COLO668 (cell line): Measurements from ENCODE around the gene FOXO6.
A peak's percentile ranks its signal among the peaks of the same experiment; 100 is the strongest.

Experiments used
- DNase-seq: peaks from one replicate; lab custom pipeline; 2025; ENCODE audit not compliant: unreplicated experiment; lab: John Stamatoyannopoulos, UW

Gene FOXO6

DNA sequence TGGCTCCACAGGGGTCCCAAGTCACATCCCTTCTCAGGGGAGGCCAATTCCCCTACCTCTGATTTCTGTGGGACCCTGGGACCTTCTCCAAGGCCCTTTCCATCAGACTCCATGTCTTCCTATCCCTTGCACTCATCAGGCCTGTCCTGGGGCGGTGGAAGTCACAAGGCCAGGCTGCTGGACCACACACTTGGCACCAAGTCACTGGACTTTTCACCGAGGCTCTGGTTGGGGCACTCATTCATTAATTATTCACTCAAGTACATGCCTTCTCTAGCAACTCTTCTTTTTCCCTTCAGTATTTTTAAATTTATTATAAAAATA, 11.2 kb upstream of the FOXO6 start:
- no peak for DNase-seq

DNA sequence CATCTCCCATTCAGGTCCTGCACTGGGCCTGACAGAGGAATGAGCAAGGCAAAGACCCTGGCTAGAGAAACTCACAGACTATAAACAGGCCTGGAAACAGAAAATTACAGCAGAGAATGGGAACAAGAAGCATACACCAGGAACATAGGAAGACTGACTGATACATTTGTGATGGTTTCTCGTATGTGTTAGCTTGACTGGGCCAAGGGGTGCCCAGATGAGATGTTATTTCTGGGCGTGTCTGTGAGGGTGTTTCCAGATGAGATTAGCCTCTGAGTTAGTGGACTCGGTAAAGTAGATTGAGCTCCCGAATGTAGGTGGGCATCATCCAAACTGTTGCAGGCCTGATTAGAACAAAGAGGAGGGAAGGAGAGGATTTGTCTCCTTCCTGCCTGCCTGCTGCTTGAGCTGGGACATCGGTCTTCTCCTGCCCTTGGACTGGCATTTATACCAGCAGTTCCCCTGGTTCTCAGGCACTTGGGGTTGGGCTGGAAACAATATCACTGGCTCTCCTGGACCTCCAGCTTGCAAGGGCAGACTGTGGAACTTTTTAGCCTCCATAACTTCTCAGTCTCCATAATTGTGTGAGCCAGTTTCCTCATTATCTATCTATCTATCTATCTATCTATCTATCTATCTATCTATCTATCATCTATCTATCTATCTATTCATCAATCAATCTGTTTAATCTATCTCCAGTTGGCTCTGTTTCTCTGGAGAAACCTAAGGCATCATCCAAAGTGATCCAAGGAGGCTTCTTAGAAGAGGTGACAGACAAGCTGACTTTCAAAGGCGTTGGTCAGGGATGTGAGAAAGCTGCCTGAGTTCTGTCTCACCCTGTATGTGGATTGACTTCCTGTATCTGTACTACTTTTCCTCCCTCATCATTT, 9.7 kb upstream of the FOXO6 start:
- DNase-seq = no peak

DNA sequence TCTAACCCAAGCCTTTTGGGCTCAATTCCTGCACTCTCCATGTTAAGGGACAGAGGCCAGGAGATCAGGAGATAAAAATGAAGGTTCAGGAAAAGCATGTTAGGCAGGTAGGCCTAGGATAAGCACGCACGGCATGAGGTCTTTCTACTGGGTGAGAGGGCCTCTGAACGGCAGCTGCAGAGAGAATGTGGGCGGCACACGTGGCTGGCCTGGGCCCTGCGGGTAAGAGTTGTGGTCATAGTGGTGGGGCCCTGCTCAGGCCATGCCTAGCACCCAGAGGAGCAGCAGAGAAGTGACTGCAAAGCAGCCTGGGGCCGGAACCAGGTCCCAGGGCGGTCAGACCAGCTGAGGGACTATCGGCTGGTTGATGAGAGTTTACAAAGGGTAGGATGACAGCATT, 7.5 kb upstream of the FOXO6 start:
- no peak for DNase-seq

DNA sequence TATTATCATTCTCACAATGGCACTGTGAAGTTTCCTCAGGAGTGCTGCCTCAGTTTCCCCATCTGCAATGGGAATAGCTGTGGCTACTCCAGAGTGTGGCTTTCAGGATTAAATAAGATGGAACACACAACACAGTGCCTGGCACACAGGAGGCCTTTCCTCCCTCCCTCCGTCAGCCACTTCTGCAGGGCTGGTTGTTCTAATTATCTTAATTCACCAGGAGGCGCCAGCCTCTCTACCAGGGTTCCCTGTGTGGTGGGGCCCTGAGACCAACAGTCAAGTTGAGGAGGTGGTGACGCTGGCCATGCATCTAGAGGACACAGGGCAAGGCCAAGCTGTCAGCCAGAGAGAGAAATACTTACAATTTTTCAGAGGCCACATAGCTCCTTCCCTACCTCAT, 6.3 kb upstream of the FOXO6 start:
- no peak for DNase-seq

DNA sequence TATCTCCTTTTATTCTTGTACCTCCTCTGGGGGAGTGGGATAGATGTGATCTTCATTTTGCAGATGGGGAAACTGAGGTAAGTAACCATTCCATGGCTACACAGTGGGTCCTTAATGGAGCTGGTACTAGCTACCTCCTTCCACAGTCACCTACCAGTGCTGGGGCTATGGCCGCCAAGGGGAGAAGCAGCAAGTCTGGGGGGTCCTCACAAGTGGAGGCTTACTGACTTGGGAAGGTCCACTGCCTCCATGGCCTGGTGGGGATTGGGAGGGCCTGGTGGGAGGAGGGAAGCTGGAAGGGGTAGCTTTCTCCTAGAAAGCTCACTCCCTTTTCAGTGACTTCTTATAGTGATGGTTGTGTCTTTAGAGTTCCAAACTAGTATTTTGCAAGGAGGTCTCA, 5.9 kb upstream of the FOXO6 start:
- no peak for DNase-seq

DNA sequence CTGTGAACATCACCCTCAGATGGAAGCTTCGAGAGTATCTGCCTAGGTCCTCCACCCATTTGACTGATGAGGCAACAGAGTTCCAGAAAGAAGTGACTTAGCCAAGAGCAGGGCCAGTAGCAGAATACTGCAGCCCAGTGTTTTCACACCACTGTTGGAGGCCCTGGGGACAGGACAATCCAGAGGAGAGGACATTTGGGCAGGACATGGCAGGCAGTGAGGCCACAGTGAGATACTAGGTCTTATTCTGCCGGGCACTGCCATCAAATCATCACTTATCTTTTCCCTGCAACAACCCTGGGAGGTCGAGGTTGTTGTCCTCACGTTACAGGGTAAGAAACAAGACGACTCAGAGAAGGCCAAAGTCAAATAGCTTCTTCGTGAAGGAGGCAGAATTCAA, 5.5 kb upstream of the FOXO6 start:
- no peak for DNase-seq

DNA sequence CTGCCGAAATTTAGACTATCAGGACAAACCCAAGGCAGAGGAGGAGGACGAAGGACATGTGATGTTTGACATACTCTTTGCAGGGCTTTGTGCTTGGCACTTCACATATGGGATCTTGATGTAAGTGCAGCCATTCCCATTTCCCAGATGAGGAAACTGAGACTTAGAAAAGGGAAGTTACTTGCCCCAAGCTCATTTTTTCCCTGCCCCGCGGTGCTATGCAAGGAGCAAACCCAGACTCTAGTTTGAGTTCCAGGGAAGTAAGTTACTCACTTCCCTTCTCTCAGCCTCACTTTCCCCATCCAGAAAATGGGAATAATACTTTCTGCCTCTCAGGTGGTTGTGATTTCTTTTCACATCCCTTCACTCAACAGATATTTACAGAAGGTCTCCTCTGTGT, 4.5 kb upstream of the FOXO6 start:
- no peak for DNase-seq

DNA sequence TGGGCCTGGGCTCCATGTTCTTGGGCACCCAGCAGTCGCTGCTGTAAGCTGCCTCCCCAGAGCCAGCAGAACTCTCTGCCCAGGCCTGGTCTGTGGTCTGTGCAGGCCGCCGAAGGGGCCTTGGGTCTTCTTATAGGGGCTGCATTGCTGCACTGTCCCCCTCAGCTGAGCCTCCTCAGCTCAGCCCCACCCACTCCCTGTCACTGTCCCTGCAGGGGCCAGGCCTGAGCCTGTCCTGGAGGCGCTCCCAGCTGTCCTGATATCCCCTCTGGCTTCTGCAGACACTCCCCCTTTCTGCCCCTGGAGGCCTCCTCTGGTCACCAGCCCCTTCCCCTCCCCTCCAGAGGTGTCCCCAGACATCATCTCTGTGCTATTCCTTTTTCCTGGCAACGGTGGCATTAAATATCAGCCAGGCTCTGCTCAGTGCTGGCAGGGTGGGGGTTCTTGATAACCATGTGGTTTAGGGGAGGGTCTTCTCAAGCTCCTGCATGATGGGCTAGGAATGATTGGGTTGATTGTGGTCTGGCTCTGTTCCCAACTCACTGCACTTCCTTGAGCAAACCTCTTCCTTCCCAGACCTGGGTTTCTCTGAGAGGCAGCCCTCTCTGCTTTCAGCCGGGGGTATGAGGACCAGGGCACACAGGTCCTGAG, 3.7 kb upstream of the FOXO6 start:
- no peak for DNase-seq

DNA sequence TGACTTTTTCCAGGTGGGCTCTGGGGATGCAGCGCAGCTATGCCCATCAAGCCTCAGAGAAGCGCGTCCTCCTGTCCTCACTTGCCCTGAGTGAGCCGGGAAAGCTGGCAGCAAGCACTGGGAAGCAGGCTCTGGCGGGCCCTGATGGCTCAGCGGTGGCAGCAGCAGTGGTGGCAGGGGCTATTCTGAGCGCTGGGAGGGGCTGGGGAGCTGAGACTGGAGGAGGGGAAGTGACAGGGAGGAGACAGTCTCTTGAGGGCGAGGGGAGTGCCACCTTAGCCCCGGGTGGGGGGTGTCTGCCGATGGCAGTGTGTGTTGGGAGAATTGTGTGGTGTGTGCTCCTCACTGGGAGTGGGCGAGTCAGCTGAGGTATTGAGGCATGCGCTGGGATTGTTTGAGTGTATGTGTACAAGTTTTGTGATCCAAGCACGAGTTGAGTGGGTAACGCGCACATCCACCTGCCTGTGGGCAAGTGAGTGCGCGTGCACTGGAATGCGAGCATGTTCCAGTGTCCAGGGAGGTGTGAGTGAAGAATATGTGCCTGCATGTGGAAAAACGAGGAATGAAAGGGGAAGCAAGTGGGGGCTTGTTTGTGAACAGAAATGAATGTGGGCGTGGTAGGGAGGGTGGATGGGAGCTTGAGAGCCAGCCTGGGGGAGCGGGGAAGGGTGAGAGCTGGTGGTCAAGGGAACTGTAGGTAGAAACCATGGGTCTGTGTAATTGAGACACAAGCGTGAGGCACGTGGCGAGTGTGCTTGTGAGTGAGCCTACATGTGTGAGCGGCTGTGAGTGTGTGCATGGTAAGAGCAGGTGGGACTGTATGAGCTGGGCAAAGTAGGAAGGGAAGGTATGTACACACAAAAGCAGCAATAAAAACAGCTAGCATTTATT, 2.9 kb upstream of the FOXO6 start:
- DNase-seq = no peak

DNA sequence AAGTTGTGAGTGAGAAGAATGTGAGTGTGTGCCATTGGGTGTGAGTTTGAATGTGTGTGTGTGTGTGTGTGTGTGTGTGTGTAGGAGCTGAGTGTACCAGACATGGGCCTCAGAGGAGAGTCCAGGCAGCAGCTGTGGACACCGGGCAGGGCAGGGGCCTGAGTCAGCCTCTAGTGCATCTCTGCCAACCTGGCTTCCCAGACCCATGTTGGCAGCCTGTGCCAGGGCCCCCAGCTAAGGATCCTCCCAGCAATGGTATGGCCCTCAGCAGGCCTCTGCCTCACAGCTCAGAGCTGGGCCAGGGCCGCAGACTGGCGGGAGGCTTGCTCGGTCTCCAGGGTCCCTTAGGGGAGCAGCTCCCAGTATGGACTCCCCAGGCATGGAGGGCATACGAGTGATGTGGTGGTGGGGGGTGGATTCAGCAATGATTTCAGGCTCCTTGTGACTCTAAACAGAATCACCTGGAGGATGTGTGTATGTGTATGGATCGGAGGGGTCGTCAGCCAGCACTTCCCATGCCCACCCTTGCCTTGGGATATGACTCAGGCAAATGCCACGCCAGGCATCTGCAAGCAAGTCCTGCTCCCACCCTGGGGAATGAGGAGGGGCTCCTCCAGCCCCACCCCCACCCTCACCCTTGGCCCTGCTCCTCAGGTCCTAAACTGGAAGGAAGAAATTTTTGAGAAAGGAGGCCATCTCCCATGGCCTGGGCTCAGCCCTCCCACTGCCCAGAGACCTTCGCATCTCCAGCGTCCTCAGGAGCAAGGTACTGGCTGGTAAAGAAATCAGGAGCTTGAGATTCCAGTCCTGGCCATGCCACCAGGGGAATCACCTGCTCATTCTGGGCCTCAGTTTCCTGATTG, 1.8 kb upstream of the FOXO6 start:
- DNase-seq = no peak

DNA sequence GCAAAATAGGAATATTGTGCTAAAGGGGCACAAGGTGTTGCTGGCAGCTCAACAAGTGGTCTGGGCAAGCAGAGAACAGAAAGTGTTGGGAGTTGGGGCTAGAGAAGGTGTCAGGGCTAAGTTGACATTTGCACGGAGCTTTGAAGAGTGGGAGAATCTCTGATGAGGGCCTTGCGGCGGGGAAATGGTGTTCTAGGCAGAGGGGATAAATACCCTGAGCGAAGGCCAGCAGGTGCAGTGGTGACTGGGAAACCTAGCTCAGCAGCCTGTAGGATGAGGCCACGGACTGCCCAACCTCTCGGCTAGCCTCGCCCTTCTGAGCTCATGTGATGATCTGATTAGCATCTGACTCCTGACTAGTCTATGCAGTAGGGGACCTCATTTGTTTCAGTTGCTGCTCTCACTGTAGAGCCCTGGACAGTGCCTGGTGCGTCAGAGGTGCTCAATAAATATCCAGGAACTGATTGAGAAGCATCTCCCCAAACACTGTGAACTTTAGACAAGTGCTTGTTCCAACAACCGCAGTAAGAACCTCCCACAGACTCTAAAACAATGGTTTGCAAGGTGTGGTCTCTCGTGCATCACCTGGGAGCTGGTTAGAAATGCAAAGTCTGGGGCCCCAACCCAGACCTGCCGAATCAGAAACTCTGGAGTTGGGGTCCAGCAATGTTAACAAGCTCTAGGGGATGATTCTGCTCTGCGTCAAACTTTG, 1.0 kb upstream of the FOXO6 start:
- peak; percentile 88 for DNase-seq

DNA sequence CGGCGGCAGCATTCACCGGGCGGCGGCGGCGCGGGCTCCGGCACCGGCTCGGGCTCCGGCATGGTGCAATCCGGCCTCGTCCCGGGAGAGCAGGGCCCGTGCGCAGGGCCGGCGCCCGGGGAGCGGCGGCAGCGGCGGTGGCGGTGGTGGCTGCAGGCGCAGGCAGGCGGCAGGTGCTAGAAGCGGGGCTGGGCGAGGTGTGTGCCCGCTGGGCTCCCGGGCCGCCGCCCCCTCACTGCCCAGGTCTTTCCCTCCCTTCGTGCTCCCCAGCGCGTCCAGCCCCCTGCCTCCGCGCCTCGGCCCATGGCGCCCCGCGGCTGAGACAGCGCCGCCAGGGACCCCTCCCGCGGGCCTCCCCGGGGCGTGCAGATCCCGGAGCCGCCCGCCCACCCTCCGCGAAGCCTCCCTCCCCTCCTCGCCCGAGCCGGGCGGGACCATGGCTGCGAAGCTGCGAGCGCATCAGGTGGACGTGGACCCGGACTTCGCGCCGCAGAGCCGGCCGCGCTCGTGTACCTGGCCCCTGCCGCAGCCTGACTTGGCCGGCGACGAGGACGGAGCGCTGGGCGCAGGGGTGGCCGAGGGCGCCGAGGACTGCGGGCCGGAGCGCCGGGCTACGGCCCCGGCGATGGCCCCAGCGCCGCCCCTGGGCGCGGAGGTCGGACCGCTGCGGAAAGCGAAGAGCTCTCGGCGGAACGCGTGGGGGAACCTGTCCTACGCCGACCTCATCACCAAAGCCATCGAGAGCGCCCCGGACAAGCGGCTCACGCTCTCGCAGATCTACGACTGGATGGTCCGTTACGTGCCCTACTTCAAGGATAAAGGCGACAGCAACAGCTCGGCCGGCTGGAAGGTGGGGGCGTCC, 492 bp downstream of the FOXO6 start:
- peak; percentile 90 for DNase-seq

DNA sequence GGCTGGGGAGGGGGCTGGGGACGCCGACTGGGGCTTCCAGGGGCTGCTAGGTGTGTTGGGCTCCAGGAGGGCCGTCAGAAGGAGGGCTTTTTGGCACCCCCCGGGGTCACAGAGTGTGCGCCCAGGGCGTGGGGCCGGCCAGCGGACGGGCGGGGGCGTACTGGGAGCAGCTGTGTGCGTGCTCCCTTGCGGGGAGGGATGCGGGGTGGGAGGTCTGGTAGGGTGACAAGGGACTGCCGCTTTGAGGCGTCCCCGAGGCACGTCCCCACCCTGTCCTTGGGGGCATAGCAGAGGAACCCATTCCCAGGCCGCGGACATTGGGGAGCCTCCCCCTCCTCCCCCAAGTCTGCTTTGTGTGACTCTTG, 1.1 kb downstream of the FOXO6 start:
- peak; percentile 61 for DNase-seq

DNA sequence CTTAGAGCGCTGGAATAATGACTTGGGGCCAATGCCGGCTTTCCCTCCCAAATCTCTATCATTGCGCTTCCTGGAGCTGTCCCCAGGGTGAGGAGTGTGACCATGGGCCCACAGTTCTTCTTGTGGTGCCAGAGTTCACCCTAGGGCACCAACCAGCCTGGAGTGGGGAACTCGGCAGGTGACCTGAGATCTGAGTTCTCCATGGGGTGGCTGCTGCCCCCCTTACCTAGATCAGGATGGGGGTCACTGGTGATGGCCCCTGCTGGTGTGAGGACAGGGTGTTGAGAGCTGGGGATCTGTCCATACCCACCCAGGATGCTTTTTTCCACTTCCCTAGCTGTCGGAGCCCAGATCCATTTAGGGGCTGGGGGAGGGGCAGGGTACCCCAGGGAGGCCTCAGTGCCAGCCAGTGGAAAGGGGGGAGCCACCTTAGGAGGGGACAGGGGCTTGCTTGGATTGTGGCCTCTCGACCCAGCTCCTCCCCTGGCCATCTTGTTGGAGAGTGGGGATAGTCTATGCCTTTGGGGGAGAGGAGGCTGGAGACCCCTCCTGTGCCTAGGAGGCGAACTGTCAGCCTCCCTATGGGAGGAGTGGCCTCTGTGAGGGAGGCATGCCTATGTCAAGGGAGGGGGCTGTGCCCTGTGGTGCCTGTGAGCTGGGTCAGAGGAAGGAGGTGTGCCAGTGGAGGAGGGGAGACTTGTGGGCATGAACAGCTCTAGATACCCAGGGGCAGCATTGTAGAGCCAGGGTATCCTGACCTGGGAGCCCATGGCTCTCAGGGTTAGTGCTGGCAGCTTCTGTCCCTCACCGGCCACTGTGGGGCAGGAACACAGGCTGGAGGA, 1.7 kb downstream of the FOXO6 start:
- peak; percentile 37 for DNase-seq

DNA sequence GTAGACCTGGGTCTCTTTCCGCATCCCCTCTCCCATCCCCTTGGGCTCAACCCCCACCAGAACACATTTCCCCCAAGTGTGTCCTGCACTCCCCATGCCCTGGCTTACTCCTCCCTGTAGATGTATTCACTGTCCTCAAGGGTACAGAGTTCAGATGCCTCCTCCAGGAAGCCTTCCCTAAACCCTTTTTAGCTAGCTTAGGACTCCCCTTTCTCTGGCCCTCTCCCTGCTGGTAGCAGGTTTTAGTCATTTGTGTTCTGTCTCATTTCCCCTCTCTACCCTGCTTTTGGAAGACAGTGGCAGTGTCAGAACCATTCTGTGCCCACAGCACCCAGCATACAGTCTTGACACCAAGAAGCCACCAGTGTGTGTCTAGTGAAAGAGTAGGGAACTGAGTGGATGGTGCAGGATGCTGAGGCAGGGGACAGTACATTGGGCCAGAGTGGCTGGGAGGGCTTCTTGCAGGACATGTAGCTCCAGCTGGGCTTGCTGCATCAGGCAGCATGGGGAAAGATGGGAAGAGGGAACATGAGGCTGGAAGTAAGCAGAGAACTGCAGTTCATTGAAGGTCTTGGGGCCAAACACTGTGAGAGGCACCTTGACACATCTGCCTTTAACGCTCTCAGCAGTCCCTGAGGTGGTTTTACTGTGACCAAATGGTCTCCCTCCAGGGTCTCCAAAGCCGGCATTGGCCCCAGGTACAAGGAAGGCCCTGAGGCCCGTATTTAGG, 2.5 kb downstream of the FOXO6 start:
- DNase-seq = no peak

DNA sequence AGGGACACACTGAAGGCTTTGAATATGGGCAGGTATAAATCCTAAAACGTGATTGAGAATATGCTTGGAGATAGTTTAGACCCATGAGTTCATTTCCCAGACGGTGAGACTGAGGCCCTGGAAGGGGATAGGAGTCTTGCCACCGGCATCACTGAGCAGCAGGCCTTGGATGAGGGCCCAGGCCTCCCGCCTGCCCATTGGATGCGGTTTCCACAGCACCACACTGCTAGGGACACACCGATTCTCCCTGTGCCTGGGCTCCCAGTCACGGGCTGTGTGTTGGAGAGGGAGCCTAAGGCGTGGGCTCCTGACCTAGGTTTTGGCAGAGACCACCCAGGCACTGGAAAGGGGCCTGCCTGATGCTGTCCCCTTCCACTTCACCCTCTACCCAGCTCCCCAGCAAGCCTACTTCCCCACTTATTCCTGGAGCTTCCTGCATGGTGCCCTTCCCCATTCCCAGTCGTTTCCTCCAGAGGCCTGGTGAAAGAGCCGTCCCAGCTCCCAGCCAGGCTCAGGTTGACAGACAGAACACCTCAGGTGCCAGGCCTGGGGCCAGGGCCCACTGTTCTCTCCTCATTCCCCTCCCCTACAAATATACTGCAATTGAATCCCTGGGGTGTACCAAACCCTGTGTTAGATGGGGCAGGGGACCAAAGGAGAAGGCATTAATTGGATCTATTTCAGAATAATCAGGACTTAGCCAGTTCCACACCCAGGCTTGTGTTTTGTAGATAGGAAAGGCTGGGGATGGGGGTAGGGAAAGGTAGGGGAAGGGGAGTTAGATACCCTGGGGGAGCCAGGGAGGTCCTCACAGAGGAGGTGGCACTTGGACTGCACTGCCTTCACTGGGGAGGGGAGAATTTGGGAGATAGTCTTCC, 3.4 kb downstream of the FOXO6 start:
- DNase-seq = peak; percentile 54

DNA sequence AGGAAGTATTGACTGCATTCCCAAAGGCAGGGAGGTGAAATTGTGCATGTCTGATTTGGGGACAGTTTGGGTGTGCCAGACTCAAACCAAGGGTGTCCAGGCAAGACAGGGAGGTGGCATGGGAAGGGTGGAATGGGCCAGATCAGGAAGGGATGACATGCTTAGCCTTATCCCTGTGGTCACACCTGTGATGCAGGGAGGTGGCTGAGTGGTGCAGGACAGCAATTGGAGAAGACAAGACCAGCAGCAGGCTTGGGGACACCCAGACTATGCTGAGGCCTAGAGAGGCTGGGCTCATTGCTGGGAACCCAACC, 4.0 kb downstream of the FOXO6 start:
- no peak for DNase-seq
